Measurements from ENCODE around the gene INAFM1.

- no peak for TF ChIP-seq CTCF (IDR thresholded peaks at IDR 0.05)
- no peak for TF ChIP-seq POLR2A (IDR thresholded peaks at IDR 0.05)
Observed at GRCh38 chr19:47275791-47276461, 1.2 kb downstream of the INAFM1 start.

All from testis (tissue), 2 donors.